ENCODE results near the gene FAM221A.
"Not testable (repeated sequence)": the region's sequence is repeated elsewhere in the genome, so short reads cannot be mapped to it uniquely, and the experiment has no call there.

The FAM221A gene, protein sequence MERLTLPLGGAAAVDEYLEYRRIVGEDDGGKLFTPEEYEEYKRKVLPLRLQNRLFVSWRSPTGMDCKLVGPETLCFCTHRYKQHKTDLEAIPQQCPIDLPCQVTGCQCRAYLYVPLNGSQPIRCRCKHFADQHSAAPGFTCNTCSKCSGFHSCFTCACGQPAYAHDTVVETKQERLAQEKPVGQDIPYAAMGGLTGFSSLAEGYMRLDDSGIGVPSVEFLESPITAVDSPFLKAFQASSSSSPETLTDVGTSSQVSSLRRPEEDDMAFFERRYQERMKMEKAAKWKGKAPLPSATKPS

DNA sequence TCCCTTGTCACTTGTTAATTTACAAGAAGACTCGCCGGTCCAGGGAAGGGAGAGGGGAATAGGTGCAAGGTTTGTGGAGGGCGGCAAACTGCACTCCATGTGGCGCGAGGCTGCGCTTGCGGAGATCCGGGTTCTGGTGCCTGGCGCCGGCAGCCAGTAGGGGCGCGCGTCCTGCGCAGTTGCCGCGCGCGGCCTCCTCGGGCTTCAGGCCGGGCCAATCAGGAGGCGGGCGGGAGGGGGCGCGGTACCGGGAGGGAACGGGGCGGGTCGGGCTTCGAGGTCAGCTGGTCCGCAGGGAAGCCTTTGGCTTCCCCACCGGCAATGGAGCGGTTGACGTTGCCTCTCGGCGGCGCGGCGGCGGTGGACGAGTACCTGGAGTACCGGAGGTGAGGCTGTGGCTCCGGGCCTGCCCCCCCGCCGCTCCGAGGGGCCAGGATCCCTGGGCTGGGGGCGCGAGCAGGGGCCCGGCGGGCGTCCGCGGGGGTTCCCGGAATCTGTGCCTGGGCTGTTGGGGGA, at the start of gene FAM221A:
Gene FAM221A, plus strand, starts transcription at position 302 of the 516 bp plus-strand sequence. Its CDS starts 20 bp downstream, at position 322.
- peak; percentile 67 for DNase-seq

DNA sequence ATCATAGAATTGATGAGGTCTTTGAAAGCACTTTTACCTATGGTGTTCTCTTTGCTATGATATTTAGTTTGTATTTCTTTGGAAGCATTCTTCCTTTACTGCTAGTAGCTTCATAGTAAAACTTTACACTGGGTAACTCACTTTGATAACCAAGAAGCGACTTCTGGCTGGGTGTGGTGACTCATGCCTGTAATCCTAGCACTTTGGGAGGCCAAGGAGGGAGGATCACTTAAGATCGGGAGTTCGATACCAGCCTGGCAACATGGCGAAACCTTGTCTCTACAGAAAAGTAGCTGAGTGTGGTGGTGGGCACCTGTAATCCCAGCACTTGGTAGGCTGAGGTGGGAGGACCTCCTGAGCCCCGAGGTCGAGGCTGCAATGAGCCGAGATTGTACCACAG, 46.6 kb upstream of the FAM221A start:
- no peak for DNase-seq

DNA sequence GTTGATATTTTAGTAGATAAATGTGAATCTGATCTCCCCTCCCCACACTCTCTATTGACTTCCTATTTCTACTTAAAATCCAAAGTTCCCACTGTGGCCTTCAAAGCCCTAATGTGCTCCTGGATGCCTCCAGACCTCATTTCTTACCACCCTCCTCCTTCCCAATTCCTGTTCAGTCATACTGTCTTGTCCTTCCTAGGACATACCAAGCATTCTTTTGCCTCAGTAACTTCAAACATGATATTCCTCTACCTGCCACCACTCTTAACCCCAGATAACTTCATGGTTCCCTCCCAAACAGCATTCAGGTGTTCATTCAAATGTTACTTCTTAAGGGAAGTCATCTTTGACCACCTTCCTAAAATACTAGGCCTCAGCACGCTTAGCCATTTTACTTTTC, 34.2 kb upstream of the FAM221A start:
- DNase-seq: no peak

DNA sequence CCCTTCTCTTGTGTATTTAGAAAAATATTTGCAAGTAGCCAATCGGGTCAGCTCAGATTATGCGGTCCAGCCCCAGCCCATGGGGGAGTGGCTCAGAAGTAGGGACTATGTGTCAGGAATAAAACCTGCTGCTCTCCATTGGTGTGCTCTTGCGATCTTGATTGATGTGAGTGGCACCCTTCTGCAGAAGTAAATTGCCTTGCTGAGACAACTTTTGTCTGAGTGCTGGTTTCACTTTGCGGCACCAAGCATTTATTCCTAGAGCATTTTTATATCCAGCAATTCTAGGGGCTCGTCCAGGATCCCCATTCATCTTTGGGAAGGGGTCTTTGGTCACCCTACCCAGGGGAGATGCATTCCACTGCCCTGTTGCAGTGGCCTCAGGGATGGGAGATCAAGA, 26.1 kb upstream of the FAM221A start:
- DNase-seq: no peak

DNA sequence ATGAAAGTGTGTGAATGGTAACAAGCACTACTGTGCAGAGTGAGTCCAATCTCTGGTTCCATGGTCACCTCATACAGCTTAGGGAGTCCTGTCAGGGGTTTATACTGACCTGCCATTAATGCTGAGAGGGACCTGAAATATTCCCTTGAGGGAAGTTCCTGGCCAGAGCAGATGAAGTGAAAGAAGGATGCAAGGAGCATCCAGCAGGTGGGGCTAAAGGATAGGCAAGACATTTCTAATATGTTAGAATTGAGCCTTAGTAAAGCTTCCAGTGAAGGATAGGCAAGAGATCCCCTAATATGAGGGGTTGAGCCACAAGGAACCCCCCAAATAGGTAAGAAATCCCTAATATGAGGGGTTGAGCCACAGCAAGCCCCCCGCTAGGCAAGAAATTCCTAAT, 25.5 kb upstream of the FAM221A start:
- DNase-seq: no peak

DNA sequence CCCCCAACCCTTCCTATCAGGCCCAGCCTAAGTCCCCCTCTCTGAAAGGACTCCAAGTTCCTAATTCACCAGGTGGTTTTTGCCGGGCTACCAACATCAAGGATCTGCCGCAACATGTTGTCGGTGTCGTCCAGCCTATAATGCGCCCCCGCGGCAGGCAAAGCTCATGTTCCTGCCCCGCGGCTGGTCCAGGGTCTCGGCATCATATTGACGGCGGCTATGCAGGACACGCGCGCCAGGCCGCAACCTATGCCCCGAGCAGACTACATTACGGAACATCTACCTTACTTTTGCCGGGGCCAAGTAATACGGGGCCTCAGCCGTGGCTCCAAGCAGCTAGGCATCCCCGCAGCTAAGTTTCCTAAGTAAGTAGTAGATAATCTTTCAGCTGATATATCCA, 24.6 kb upstream of the FAM221A start:
- DNase-seq: no peak

DNA sequence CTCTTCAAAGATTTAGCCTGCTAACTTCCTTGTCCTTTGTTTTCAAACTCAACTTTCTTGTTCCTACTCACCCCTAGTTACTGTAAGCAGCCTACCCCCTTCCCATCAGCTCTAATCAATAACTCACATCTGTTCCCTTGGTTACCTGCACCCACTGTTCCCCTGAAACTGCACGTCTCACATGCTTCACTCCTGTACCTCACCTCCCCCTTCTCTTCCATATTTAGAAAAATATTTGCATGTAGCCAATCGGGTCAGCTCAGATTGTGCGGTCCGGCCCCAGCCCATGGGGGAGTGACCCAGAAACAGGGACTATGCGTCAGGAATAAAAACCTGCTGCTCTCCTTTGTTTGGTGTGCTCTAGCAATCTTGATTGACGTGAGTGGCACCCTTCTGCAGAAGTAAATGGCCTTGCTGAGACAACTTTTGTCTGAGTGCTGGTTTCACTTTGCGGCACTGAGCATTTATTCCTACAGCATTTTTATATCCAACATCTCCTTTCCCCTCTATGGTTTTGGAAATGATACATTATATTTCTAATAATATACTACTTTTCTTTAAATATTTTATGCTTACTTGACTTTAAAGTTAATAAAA, 21.1 kb upstream of the FAM221A start:
- DNase-seq: no peak

DNA sequence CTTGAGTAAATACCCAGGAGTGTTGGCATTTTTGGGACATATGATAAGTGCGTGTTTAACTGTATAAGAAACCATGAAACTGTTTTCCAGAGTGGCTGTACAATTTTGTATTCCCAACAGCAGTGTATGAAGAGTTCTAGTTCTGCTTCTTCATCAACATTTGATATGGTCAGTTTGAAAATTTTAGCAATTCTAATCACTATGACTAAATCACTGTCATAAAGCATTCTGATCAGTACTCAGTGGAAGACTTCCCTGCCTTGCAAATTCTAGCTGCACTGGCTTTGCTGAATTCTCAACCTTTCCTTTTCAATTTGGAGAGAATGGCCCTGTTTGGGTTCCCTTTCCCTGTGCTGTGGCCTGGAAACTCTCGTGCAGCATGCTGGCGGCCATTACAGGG, 18.6 kb upstream of the FAM221A start:
- no peak for DNase-seq

DNA sequence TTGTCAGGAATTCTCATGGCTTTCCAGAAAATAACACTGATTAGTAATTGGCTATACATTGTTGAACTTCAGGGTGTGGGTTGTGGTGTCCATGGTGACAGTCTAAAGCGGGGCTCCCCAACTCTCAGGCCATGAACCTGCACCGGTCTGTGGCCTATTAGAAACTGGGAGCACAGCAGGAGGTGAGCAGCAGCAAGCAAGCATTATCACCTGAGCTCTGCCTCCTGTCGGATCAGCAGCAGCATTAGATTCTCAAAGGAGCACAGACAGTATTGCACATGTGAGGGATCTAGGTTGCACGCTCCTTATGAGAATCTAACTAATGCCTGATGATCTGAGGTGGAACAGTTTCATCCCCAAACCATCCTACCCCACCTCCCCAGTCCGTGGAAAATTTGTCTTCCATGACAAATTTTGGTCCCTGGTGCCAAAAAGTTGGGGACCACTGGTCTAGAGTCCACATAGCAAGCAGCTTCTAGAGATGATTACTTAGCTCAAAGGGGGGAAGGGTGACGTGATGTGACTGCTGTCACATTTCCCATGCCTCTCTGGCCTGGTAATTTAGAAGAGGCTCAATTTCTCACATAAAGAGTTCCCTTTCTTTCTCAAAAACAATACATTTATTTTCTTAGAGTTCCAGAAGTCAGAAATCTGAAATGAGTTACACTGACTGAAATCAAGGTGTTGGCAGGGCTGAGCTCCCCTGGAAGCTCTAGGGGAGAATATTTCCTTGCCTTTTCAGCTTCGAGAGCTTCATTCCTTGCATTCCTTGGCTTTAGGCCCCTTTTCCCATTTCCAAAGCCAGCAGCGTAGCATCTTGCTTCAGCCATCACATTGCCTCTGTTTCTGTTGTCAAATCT, 17.6 kb upstream of the FAM221A start:
- no peak for DNase-seq

DNA sequence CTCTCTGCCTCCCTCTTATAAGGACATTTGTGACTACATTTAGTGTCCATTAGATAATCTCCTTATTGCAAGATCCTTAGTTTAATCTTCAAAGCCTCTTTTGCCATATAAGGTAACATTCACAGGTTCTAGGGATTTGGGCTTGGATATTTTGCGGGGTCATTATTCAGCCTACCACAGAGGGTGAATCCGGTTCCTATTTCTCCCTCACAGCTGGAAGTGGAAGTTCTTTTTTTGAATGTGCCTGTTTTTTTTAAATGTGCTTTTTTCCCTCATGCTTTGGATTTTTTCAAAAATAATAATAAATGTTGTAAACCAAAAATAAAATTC, 17.1 kb upstream of the FAM221A start:
- no peak for DNase-seq

DNA sequence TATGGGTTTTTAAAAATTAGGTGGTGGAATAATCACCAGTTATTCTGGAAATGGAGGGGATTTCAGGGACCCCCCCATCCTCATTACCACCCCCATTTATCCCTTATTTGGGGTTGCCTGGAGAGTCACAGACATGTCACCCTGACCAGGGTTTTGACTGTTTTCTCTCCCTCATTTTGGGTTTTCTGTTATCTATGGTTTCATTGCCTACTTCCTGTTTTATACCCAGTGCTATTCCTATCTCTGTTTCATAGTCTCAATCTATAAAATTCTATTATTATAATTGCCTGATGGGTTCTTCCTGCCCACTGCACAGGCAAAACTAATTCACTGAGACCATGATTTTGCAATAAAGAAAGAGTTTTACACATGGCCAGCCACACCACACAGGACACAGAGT, 15.9 kb upstream of the FAM221A start:
- DNase-seq: no peak

DNA sequence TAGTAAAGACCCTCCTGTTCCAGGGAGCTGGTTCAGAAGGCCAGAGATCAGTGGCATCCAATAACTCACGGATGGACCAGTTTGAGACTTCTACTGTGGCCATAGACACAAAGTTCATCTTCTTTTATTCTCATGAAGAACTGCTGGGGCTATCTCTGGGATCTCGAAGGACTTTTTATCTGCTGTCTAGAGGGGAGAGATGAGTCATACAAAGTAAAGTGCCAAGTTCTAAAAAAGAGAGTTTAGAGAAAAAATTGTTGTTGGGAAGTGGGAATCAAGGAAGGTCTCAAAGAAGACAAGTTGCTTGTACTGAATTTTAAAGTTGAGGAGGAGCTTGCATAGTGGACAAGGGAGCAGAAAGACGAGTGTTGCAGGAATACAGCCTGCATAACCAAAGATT, 8.0 kb upstream of the FAM221A start:
- DNase-seq: no peak

DNA sequence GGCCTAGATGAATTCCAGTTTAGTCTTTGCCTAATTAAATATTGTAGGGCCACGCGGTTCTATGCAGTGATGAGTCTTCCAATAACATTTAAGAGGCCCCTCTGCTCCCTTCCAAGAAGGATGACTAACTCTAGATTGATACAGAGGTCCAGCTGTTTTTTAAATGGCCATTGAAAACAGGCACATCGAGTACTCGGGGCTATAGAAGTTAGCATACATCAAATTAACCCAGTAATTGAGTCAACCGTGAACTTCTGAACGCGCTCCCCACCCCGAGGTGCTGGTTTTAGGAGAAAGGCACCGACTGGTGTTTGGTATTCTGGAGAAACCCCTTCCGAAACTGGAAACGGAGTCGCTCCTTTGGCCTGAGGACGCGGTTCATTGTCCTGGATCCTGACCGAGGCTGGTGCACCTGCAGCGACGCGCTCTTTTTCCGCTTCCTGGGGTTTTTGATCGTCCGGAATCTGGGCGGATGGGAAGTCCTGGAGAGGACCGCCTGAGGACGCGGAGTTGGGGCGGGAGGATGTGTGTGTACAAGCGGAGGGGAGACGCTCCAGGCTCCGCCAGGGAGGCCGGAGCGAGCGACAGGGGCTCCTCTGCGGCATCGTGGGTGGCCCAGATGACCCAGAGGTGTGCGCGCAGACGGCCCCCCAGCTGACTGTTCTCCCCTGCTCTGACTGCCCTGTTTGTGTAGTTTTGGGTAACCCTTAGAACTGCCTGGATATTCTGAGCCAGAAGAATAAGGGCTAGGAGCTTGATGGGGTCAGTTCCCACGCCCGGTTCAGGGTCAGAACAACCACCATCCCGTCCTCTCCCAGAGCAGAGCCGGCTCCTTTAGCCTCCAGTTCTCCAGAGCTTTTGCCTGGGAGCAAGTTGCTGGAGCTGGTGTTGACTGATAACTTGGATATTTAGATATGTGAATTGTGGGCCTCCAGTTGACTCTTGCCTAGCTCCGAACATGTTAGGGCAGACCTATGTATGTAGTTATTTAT, 711 bp downstream of the FAM221A start:
- DNase-seq: peak; percentile 11

DNA sequence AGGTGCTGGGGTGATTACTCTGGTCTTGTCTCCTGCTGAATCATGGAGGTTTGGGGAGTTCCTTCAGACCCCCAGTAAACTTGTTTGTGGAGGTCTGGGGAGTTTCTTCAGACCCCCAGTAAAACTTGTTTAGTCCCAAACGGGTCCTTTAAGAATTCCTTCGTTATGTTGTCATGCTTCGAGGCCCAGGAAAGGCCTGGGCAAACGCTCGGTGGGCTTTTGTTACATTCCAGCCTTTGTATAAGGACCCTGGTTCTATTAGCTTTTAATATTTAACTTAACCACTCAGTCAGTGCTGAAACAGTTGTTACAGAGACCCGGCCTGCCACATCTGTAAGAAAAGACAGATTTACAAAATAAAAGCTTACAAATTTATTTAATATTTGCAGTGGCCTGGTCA, 4.0 kb downstream of the FAM221A start:
- not testable (repeated sequence) for DNase-seq

DNA sequence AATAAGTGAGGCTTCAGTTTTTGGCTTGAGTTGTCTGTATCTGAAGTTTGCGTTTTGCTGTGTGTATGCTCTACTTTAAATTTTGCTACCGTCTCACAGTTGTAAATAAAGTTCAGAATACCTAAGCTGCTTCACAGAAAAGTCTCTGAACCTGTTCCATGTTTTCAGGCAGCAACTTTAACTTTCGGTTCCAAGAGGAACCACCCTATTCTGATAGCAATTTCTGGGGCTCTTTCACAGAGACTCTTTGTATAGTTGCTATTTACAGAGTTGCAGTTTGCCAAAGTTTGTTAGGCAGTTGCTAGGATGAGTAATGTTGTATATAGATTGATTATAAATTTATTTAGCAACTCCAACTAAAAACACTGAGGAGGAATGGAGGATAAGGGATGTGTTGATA, 5.7 kb downstream of the FAM221A start:
- no peak for DNase-seq

DNA sequence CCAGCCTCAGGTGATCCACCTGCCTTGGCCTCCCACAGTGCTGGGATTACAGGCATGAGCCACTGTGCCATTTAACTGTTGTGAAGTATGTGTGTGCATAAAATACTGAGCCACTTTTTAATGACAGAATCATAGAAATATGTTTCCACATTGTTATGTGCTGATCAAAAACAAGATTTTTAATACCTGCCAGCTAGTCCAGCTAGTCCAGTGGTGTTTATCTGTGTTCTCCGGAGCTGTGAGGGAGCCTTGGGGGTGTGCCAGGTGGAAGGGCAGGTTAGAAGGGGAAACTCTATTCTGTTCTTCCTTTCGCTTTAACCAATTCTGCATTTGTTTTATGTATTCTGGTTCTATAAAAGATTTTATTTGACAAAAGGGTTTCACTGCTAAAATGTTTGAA, 7.0 kb downstream of the FAM221A start:
- no peak for DNase-seq

DNA sequence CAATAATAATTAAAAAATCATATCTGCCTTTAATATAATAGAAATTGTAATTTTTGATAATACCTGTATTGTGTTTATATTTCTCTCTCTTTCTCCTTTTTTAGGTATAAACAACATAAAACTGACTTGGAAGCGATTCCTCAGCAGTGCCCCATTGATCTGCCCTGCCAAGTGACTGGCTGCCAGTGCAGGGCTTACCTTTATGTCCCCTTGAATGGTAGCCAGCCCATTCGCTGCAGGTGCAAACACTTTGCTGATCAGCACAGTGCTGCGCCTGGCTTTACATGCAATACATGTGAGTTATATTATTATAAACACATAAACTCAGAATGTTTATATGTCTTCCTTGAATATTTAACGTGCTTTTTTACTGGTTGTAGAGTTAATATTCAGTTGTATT, 9.2 kb downstream of the FAM221A start:
- DNase-seq: no peak

DNA sequence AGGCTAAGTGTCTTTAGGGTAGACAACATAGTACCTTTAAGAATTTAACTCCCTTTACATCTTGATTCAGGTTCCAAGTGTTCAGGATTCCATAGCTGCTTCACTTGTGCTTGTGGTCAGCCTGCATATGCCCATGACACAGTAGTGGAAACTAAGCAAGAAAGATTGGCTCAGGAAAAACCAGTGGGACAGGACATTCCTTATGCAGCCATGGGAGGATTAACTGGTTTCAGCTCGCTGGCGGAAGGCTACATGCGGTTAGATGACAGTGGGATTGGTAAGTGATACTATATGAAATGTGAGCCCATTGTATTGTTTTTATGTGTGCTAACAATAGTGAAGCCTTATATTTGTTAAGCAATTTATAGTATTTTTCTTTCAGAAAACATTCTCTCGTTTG, 11.3 kb downstream of the FAM221A start:
- DNase-seq: no peak

DNA sequence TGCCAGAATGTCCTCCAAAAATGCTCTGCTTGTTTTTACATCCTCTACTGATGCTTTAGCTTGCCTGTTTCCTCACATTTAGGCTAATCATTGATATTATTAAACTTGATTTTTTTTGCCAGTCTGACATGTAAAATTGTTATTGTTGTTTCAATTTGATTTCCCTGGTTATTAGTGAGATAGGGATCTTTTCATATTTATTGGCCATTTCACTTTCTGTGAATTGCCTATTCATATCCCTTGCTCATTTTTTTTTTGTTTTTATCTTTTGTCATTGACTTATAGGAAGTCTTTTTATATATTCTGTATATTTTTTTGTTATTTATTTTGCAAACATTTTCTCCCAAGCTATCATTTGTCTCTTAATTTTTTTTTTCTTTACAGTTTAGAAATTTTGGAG, 13.2 kb downstream of the FAM221A start:
- DNase-seq: no peak

DNA sequence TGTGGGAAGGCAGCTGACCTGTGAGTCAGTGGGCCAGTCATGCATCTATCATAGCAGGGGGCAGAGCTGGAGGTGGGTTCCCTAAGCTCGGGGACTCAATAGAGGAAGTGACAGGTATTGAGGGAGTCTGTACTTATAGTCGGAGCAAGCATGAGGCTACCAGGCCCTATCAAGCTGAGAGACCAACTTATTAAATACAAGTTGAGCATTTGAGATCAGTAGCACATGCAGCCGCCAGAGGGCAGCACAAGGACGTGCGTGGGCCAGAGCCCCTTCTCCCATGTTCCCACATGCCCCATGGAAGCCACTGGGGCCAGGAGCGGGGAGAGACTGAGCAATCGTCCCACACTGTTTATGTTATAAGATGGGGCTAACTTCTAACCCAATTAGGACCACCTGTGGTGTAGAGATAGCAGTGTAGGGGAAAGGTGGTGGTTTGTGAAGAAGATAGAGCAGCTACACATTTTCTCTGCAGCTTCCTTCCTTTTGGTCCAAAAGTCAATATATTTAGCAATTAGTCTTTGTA, 17.0 kb downstream of the FAM221A start:
- DNase-seq: peak; percentile 14

DNA sequence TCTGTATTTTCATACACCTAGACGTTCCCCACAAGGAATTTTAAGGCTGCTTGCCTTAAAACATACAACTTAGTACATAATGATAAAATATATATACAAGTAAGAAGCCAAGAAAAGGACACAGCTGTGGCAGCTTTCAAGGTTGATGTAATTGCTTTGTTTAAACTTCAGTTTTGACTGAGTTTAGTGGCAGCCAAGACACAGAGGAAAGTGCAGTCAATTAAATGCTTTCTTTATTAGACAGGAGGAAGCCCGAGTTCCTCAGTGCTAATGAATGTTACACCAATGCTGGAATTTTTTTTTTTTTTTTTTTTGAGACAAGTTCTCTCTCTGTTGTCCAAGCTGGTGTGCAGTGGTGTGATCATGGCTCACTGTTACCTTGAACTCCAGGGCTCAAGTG, 18.8 kb downstream of the FAM221A start:
- DNase-seq: no peak

DNA sequence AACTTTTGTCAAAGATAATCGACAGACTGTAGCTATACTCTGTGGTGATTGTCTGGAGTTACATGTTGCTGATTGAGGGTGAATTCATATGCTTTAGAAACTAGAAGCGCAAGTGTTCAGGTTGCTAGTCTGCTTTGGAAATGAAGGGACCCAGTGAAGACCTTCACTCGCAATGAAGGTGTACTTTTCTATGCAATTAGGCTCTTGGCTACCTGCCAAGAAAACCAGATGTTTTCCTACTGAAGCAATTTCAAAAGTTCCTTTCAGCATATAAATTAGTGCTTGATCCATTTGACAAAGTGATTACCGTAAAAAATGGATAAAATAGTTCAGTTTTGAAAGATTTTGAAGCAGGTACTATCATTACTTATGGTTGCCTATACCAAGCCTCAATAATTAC, 20.0 kb downstream of the FAM221A start:
- DNase-seq: no peak
